Panc1 (cell line): ENCODE measurements around the gene APBB3. TPM values are rescaled to one million over a fixed set of nuclear protein-coding genes. Genes with fewer than 3 reads are reported as not detected.

Experiments used
- ATAC-seq: fragments of 200-7000 bp; cut with Tn5 transposase; 2 replicates; pipeline ENCODE4 v1.9.1; 2020; ENCODE audit warnings: mild to moderate bottlenecking, moderate library complexity
- BruUV-seq: library from RNA; stranded (reverse); fragments of 400-500 nt; replicated peaks from 2 replicates; lab custom pipeline; 2021; lab: Mats Ljungman, UMichigan
- CTCF ChIA-PET: fragments of 300-600 bp; sonication (Branson Sonifier 250); formaldehyde crosslinking; loops from one replicate; lab custom pipeline; 2022; ENCODE audit warnings: antibody characterized with exemption; lab: Charles Lee
- POLR2A ChIA-PET: fragments of 300-600 bp; sonication (Branson Sonifier 250); formaldehyde crosslinking; loops from one replicate; lab custom pipeline; 2022; ENCODE audit warnings: antibody characterized with exemption; lab: Charles Lee
- DNase-seq: peaks from one replicate; pipeline ENCODE4 v3.0.0-alpha.2; 2010; ENCODE audit warnings: low read depth, low spot score
- H3K27ac ChIP-seq: 2 replicates; pipeline ENCODE4 v1.5.1; 2011; ENCODE audit warnings: mild to moderate bottlenecking, low read length, inconsistent platforms
- H3K27me3 ChIP-seq: fragments of 200-500 bp; sonication (Bioruptor generic); 2 replicates; pipeline ENCODE4 v1.6.0; 2014; ENCODE audit warnings: low read length, inconsistent platforms; ENCODE audit not compliant: control insufficient read depth, insufficient read depth
- H3K36me3 ChIP-seq: fragments of 200-500 bp; sonication (Bioruptor generic); 2 replicates; pipeline ENCODE4 v1.5.1; 2014; ENCODE audit warnings: inconsistent platforms, mild to moderate bottlenecking, low read length, moderate library complexity; ENCODE audit not compliant: control insufficient read depth, insufficient read depth
- H3K4me1 ChIP-seq: 2 replicates; pipeline ENCODE4 v1.5.1; 2011; ENCODE audit warnings: inconsistent platforms, mild to moderate bottlenecking, low read length, moderate library complexity; ENCODE audit not compliant: control insufficient read depth, insufficient read depth
- H3K4me3 ChIP-seq, 2 experiments: 2 replicates each; pipeline ENCODE4 v1.5.1; 2011 to 2012; ENCODE audit warnings: low read depth in 2 of 2, low read length in 2 of 2, mild to moderate bottlenecking in 2 of 2, inconsistent platforms in 1 of 2, moderate library complexity in 1 of 2
- H3K9me3 ChIP-seq: fragments of 200-500 bp; sonication (Bioruptor generic); 2 replicates; pipeline ENCODE4 v1.5.1; 2014; ENCODE audit warnings: low read depth, mild to moderate bottlenecking, inconsistent platforms, low read length, moderate library complexity; ENCODE audit not compliant: control insufficient read depth, insufficient read depth
- CTCF ChIP-seq: fragments of 450-650 bp; IDR thresholded peaks from 2 replicates; pipeline ENCODE4 v1.5.1; 2017; ENCODE audit warnings: mild to moderate bottlenecking
- POLR2AphosphoS5 ChIP-seq: IDR thresholded peaks from 2 replicates; pipeline ENCODE4 v1.6.1; 2012; ENCODE audit warnings: mild to moderate bottlenecking, low read depth, low read length, moderate library complexity
- REST ChIP-seq, 2 experiments: IDR thresholded peaks; 2 replicates each; pipeline ENCODE4 v1.6.1; 2011 to 2012; ENCODE audit warnings: low read depth in 2 of 2, control low read depth in 1 of 2, low read length in 1 of 2, mild to moderate bottlenecking in 1 of 2, moderate library complexity in 1 of 2; ENCODE audit not compliant: insufficient read depth in 1 of 2
- SIN3A ChIP-seq: IDR thresholded peaks from 2 replicates; pipeline ENCODE4 v1.6.1; 2012; ENCODE audit warnings: low read depth, mild to moderate bottlenecking, low read length, moderate library complexity, borderline replicate concordance; ENCODE audit not compliant: insufficient read depth
- TCF7L2 ChIP-seq: IDR thresholded peaks from 2 replicates; pipeline ENCODE4 v1.6.1; 2011; ENCODE audit warnings: mild to moderate bottlenecking, low read depth, low read length, inconsistent platforms
- in situ Hi-C: cut with HindIII; loops from 2 replicates; pipeline ENCODE4 v1.10.0; 2016; ENCODE audit warnings: low sequenced_read_pairs, low pct_unique_long_range_greater_than_20kb
- intact Hi-C: fragments of 100-400 bp; cut with micrococcal nuclease; formaldehyde crosslinking; loops from one replicate; pipeline ENCODE4 v1.10.0; 2022; ENCODE audit not compliant: unreplicated experiment
- total RNA-seq: library from RNA; stranded (reverse); gene quantifications from one replicate; pipeline ENCODE4 v1.2.1, GENCODE V29; 2021; ENCODE audit not compliant: unreplicated experiment

The APBB3 gene
- total RNA-seq, 1 experiment from 2014 or later = 28.6 TPM

- no peaks in the 10 kb centered on the region for H3K36me3 ChIP-seq
- in situ Hi-C loops = no loop called here
- H3K27me3 ChIP-seq = no peaks in the 10 kb centered on the region
- no peak overlapping the region for H3K4me3 ChIP-seq
- H3K9me3 ChIP-seq = no peaks in the 10 kb centered on the region
- no peak overlapping the region for H3K27ac ChIP-seq
- BruUV-seq = no TSS peak
- DNase-seq (no peak), ATAC-seq (no peak)
- no peaks in the 10 kb centered on the region for H3K4me1 ChIP-seq
- no peak for TF ChIP-seq REST (IDR thresholded peaks at IDR 0.05; ENCODE audit: insufficient read depth in 1 of 2, low read depth in 2 of 2, low read length in 1 of 2)
- no peak for TF ChIP-seq POLR2AphosphoS5
- no peak for TF ChIP-seq CTCF
- no peak for TF ChIP-seq SIN3A
- no peak for TF ChIP-seq TCF7L2
- POLR2A ChIA-PET = interaction anchor here (0.5 to 0.6 kb wide), 2 partner anchors 98 to 396 kb away, joined by 3 to 4 read pairs; no protein-coding TSS in a partner anchor
- CTCF ChIA-PET = no interaction called here
- intact Hi-C loops = loop anchor here (10.0 kb wide), 1 partner anchor 141 kb away; no protein-coding TSS in a partner anchor
These were observed 9.8 kb upstream of the APBB3 start for GRCh38 chr5:140574165-140574564.

GRCh38 chr5:140573683-140574082 is 9.3 kb upstream of the APBB3 start:
- no peak for TF ChIP-seq CTCF
- no peak for TF ChIP-seq SIN3A
- no peak for TF ChIP-seq POLR2AphosphoS5
- TF ChIP-seq REST (IDR thresholded peaks at IDR 0.05; ENCODE audit: insufficient read depth in 1 of 2, low read depth in 2 of 2, low read length in 1 of 2) = no peak
- no peak for TF ChIP-seq TCF7L2
- no peak for DNase-seq
- no peaks in the 10 kb centered on the region for H3K4me1 ChIP-seq
- H3K36me3 ChIP-seq = no peaks in the 10 kb centered on the region
- intact Hi-C loops = loop anchor here (10.0 kb wide), 1 partner anchor 141 kb away; no protein-coding TSS in a partner anchor
- in situ Hi-C loops = no loop called here
- no TSS peak for BruUV-seq
- no peak overlapping the region for H3K27ac ChIP-seq
- H3K9me3 ChIP-seq = no peaks in the 10 kb centered on the region
- ChIA-PET CTCF (no interaction called here), POLR2A (interaction anchor here (0.6 kb wide), 1 partner anchor 97 kb away, joined by 4 read pairs; no protein-coding TSS in a partner anchor)
- ATAC-seq = no peak
- no peak overlapping the region for H3K4me3 ChIP-seq
- no peaks in the 10 kb centered on the region for H3K27me3 ChIP-seq
